H9 (cell line): ENCODE data around the gene FNDC3B. TPM values are rescaled to one million over a fixed set of nuclear protein-coding genes. Genes with fewer than 3 reads are reported as not detected.
A peak's percentile ranks its signal among the peaks of the same experiment; 100 is the strongest.

Experiments used
- DNase-seq: peaks from one replicate; pipeline ENCODE4 v3.0.0-alpha.2; 2017
- H2AFZ ChIP-seq: one replicate; pipeline ENCODE4 v1.6.1; 2013; ENCODE audit warnings: mild to moderate bottlenecking, low read length, control low read depth, moderate library complexity
- H2AK5ac ChIP-seq: 2 replicates; pipeline ENCODE4 v1.6.1; 2013; ENCODE audit warnings: low read length, control low read depth, mixed read lengths; ENCODE audit not compliant: insufficient read length
- H2BK120ac ChIP-seq: one replicate; pipeline ENCODE4 v1.6.1; 2013; ENCODE audit warnings: low read depth, mild to moderate bottlenecking, low read length, control low read depth, inconsistent platforms; ENCODE audit not compliant: poor library complexity, severe bottlenecking
- H2BK12ac ChIP-seq: 2 replicates; pipeline ENCODE4 v1.6.1; 2013; ENCODE audit warnings: low read length, control low read depth, mixed read lengths, low read depth; ENCODE audit not compliant: insufficient read length
- H2BK15ac ChIP-seq: 2 replicates; pipeline ENCODE4 v1.6.1; 2013; ENCODE audit warnings: low read depth, low read length, control low read depth
- H2BK20ac ChIP-seq: one replicate; pipeline ENCODE4 v1.6.1; 2013; ENCODE audit warnings: low read depth, mild to moderate bottlenecking, low read length, control low read depth, inconsistent platforms; ENCODE audit not compliant: poor library complexity, severe bottlenecking
- H2BK5ac ChIP-seq: 2 replicates; pipeline ENCODE4 v1.6.1; 2013; ENCODE audit warnings: low read length, control low read depth, mixed read lengths; ENCODE audit not compliant: insufficient read length
- H3K14ac ChIP-seq: 2 replicates; pipeline ENCODE4 v1.6.1; 2013; ENCODE audit warnings: low read length, control low read depth; ENCODE audit not compliant: insufficient read depth
- H3K18ac ChIP-seq: 2 replicates; pipeline ENCODE4 v1.6.1; 2013; ENCODE audit warnings: low read depth, mild to moderate bottlenecking, mixed read lengths, low read length, control low read depth; ENCODE audit not compliant: insufficient read length
- H3K23ac ChIP-seq: 2 replicates; pipeline ENCODE4 v1.6.1; 2013; ENCODE audit warnings: low read length, control low read depth, mixed read lengths, low read depth; ENCODE audit not compliant: insufficient read length
- H3K23me2 ChIP-seq: 2 replicates; pipeline ENCODE4 v1.6.1; 2013; ENCODE audit warnings: low read depth, mild to moderate bottlenecking, mixed read lengths, low read length, control low read depth; ENCODE audit not compliant: insufficient read length, poor library complexity, severe bottlenecking
- H3K27ac ChIP-seq: 2 replicates; pipeline ENCODE4 v1.5.1; 2013; ENCODE audit warnings: low read length, control low read depth, mixed read lengths, low read depth; ENCODE audit not compliant: insufficient read length
- H3K27me3 ChIP-seq: 2 replicates; pipeline ENCODE4 v1.6.1; 2013; ENCODE audit warnings: low read length, control low read depth, inconsistent platforms; ENCODE audit not compliant: insufficient read depth
- H3K4ac ChIP-seq: 2 replicates; pipeline ENCODE4 v1.6.1; 2013; ENCODE audit warnings: low read depth, mild to moderate bottlenecking, control low read depth, inconsistent platforms, low read length, moderate library complexity
- H3K4me1 ChIP-seq: 2 replicates; pipeline ENCODE4 v1.6.1; 2013; ENCODE audit warnings: low read length, control low read depth, inconsistent platforms; ENCODE audit not compliant: insufficient read depth
- H3K4me2 ChIP-seq: 2 replicates; pipeline ENCODE4 v1.6.1; 2013; ENCODE audit warnings: low read length, control low read depth, mixed read lengths; ENCODE audit not compliant: insufficient read length, insufficient read depth
- H3K56ac ChIP-seq: 2 replicates; pipeline ENCODE4 v1.6.1; 2013; ENCODE audit warnings: low read depth, mild to moderate bottlenecking, mixed read lengths, low read length, control low read depth; ENCODE audit not compliant: insufficient read length
- H3K79me1 ChIP-seq: 2 replicates; pipeline ENCODE4 v1.6.1; 2013; ENCODE audit warnings: low read depth, mild to moderate bottlenecking, moderate library complexity, low read length, control low read depth, inconsistent platforms; ENCODE audit not compliant: insufficient read depth, poor library complexity, severe bottlenecking
- H3K79me2 ChIP-seq: 2 replicates; pipeline ENCODE4 v1.6.1; 2013; ENCODE audit warnings: low read length, control low read depth, inconsistent platforms; ENCODE audit not compliant: insufficient read depth
- H3K9ac ChIP-seq: 2 replicates; pipeline ENCODE4 v1.6.1; 2013; ENCODE audit warnings: low read length, control low read depth, mixed read lengths; ENCODE audit not compliant: insufficient read length; ENCODE audit errors: extremely low read depth
- H3K9me3 ChIP-seq: one replicate; pipeline ENCODE4 v1.6.1; 2013; ENCODE audit warnings: low read depth, low read length, inconsistent platforms; ENCODE audit not compliant: control insufficient read depth
- H3T11ph ChIP-seq: one replicate; pipeline ENCODE4 v1.6.1; 2013; ENCODE audit warnings: mild to moderate bottlenecking, low read length, control low read depth, inconsistent platforms
- H4K20me1 ChIP-seq: one replicate; pipeline ENCODE4 v1.6.1; 2013; ENCODE audit not compliant: control insufficient read depth, insufficient read length, insufficient read depth
- H4K5ac ChIP-seq: 2 replicates; pipeline ENCODE4 v1.6.1; 2013; ENCODE audit warnings: low read depth, mild to moderate bottlenecking, mixed read lengths, low read length, control low read depth; ENCODE audit not compliant: insufficient read length
- H4K8ac ChIP-seq: replicated peaks from 2 replicates; pipeline ENCODE4 v1.6.1; 2013; ENCODE audit warnings: low read length, control low read depth, mixed read lengths, low read depth; ENCODE audit not compliant: insufficient read length
- H4K91ac ChIP-seq: 2 replicates; pipeline ENCODE4 v1.6.1; 2013; ENCODE audit warnings: low read depth, mild to moderate bottlenecking, moderate library complexity, mixed read lengths, low read length, control low read depth; ENCODE audit not compliant: insufficient read length
- H3K27ac Mint-ChIP-seq, 3 experiments: 2 replicates in 2 of 3; 3 replicates in 1 of 3; pipeline ENCODE4 v1.8.0; 2020 to 2021; ENCODE audit warnings: mixed read lengths in 3 of 3, mild to moderate bottlenecking in 1 of 3, moderate library complexity in 1 of 3
- H3K27me3 Mint-ChIP-seq: 2 replicates; pipeline ENCODE4 v1.8.0; 2021; ENCODE audit warnings: low read depth, mild to moderate bottlenecking, moderate library complexity, mixed read lengths
- H3K36me3 Mint-ChIP-seq, 3 experiments: 2 replicates in 2 of 3; 3 replicates in 1 of 3; pipeline ENCODE4 v1.8.0; 2020 to 2021; ENCODE audit warnings: low read depth in 3 of 3, mixed read lengths in 3 of 3; ENCODE audit not compliant: insufficient read depth in 1 of 3
- H3K4me1 Mint-ChIP-seq, 2 experiments: 2 replicates each; pipeline ENCODE4 v1.8.0; 2020; ENCODE audit warnings: mixed read lengths in 2 of 2
- H3K4me3 Mint-ChIP-seq, 2 experiments: 2 replicates in 1 of 2; 3 replicates in 1 of 2; pipeline ENCODE4 v1.8.0; 2020 to 2021; ENCODE audit warnings: mild to moderate bottlenecking in 2 of 2, mixed read lengths in 2 of 2, moderate library complexity in 1 of 2
- H3K9me3 Mint-ChIP-seq, 2 experiments: 2 replicates in 1 of 2; 3 replicates in 1 of 2; pipeline ENCODE4 v1.8.0; 2020; ENCODE audit warnings: mild to moderate bottlenecking in 2 of 2, mixed read lengths in 2 of 2, moderate library complexity in 1 of 2
- WGBS: extraction: QIAGEN DNeasy Blood & Tissue Kit; methylation state at CpG from one replicate; pipeline ENCODE4 v1.1.7; 2013; ENCODE audit warnings: missing lambda C conversion rate, low lambda C conversion rate, mixed read lengths; ENCODE audit not compliant: insufficient read length; ENCODE audit errors: extremely low coverage; 5-methylcytosine and 5-hydroxymethylcytosine counted together
- total RNA-seq: library from RNA; stranded (reverse); gene quantifications from 2 replicates; pipeline ENCODE4 v1.2.1, GENCODE V29; 2021
- TF ChIP-seq, protein P1 (sequence below): fragments of 200-600 bp; sonication (generic); conservative IDR thresholded peaks from 3 replicates; pipeline ENCODE4 v1.8.0; 2021; ENCODE audit warnings: antibody characterized with exemption, mild to moderate bottlenecking

The FNDC3B gene
- total RNA-seq, 1 experiment from 2014 or later: 43.8 TPM

DNA sequence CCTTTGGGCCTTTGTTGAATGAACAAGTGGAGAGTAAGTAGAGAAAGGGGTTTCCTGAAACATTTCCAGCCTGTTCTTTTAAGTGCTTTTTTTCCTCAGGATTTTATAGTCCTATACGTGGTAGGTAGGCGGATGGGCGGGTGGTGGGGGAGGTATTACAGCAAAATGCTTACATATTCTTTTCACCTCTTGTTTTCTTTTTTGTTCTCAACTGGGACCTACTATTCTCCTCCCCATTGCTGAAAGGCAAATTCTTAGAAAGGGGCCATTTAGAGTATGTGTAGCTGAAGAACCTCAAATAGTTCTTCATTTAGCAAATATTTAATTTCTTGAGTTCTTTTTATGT, 135.8 kb downstream of the FNDC3B start:
- no CpG with 5 or more reads among the region's 3 CpGs for WGBS
- H3K4me1 Mint-ChIP-seq: peaks cover 71 to 74% of the 10 kb centered on the region in 2 experiments

More for the DNA sequence above, 135.8 kb downstream of the FNDC3B start:
- TF ChIP-seq, protein P1, sequence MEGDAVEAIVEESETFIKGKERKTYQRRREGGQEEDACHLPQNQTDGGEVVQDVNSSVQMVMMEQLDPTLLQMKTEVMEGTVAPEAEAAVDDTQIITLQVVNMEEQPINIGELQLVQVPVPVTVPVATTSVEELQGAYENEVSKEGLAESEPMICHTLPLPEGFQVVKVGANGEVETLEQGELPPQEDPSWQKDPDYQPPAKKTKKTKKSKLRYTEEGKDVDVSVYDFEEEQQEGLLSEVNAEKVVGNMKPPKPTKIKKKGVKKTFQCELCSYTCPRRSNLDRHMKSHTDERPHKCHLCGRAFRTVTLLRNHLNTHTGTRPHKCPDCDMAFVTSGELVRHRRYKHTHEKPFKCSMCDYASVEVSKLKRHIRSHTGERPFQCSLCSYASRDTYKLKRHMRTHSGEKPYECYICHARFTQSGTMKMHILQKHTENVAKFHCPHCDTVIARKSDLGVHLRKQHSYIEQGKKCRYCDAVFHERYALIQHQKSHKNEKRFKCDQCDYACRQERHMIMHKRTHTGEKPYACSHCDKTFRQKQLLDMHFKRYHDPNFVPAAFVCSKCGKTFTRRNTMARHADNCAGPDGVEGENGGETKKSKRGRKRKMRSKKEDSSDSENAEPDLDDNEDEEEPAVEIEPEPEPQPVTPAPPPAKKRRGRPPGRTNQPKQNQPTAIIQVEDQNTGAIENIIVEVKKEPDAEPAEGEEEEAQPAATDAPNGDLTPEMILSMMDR: no peak
- H3K9ac ChIP-seq: peak overlapping the region; percentile 61
- peak overlapping the region; percentile 100 for H3K27ac ChIP-seq
- H2BK12ac ChIP-seq: peak overlapping the region; percentile 77
- no peak overlapping the region for H2BK15ac ChIP-seq
- H4K8ac ChIP-seq: no peak overlapping the region
- no peak overlapping the region; the same call in 1 of the 2 replicates for H3K4ac ChIP-seq
- no peak overlapping the region; the same call in 1 of the 2 replicates for H3K14ac ChIP-seq
- no peak overlapping the region for H3T11ph ChIP-seq
- peak overlapping the region; percentile 98 for H2AK5ac ChIP-seq
- H3K18ac ChIP-seq: peak overlapping the region; percentile 89
- peaks cover 4% of the 10 kb centered on the region for H3K23me2 ChIP-seq
- H3K56ac ChIP-seq: peak overlapping the region; percentile 62
- H3K27me3 ChIP-seq: no peaks in the 10 kb centered on the region
- H2BK5ac ChIP-seq: peak overlapping the region; percentile 97
- Mint-ChIP-seq H3K36me3 (peaks cover 3 to 9% (median 3%) of the 10 kb centered on the region in 3 experiments; a peak in 4 of 7 replicates), H3K27ac (peak overlapping the region; percentile 97 to 99 (median 98)), H3K27me3 (no peaks in the 10 kb centered on the region), H3K9me3 (no peaks in the 10 kb centered on the region; a peak in 1 of 5 replicates), H3K4me3 (peak overlapping the region; percentile 36 to 72)
- no peak overlapping the region for H3K23ac ChIP-seq
- H2BK120ac ChIP-seq: no peak overlapping the region
- peaks cover 9% of the 10 kb centered on the region; the same call in 1 of the 2 replicates for H3K79me2 ChIP-seq
- H2BK20ac ChIP-seq: no peak overlapping the region
- H3K79me1 ChIP-seq: no peaks in the 10 kb centered on the region
- peak overlapping the region; percentile 95 for H4K91ac ChIP-seq
- peak overlapping the region; percentile 87 for H4K5ac ChIP-seq
- no peak overlapping the region for H2AFZ ChIP-seq
- H4K20me1 ChIP-seq: no peaks in the 10 kb centered on the region
- H3K4me2 ChIP-seq: peak overlapping the region; percentile 73
- no peak for DNase-seq
- peaks cover 22% of the 10 kb centered on the region for H3K4me1 ChIP-seq
- no peaks in the 10 kb centered on the region for H3K9me3 ChIP-seq
